ENCODE measurements around the gene KMT2C.

The KMT2C gene

GRCh38 chr7:152112829-152113228 lies 323.0 kb downstream of the KMT2C start:
- no peak overlapping the region for H2AFZ ChIP-seq (ENCODE audit: low read length)
- H3K36me3 ChIP-seq (replicated peaks; ENCODE audit: insufficient read depth, low read length): no peaks in the 10 kb centered on the region
- H3K27ac ChIP-seq (ENCODE audit: low read length): no peak overlapping the region
- H3K9me2 ChIP-seq (replicated peaks; ENCODE audit: insufficient read depth, low read length): no peaks in the 10 kb centered on the region
- no peak overlapping the region for H3K4me2 ChIP-seq (ENCODE audit: low read depth, low read length)
- TF ChIP-seq EZH2phosphoT487 (IDR thresholded peaks at IDR 0.05; ENCODE audit: low read length) (no peak), CTCF (IDR thresholded peaks at IDR 0.05; ENCODE audit: low read length) (no peak), EZH2 (optimal IDR thresholded peaks at IDR 0.05; ENCODE audit: low read depth, low read length) (no peak)
- H3K9me3 ChIP-seq (replicated peaks; ENCODE audit: insufficient read depth, low read length): no peaks in the 10 kb centered on the region
- H3K27me3 ChIP-seq (replicated peaks; ENCODE audit: insufficient read depth, low read length): no peaks in the 10 kb centered on the region
- no peak overlapping the region for H3K9ac ChIP-seq (ENCODE audit: low read length)
- H3K79me2 ChIP-seq (ENCODE audit: low read length): no peaks in the 10 kb centered on the region
- H3K4me1 ChIP-seq (ENCODE audit: low read length): no peaks in the 10 kb centered on the region
- H4K20me1 ChIP-seq (ENCODE audit: insufficient read depth, low read length): no peaks in the 10 kb centered on the region
- no peak overlapping the region for H3K4me3 ChIP-seq (ENCODE audit: low read length)
- H3F3A ChIP-seq (ENCODE audit: insufficient read depth, low read length): no peaks in the 10 kb centered on the region
- DNase-seq: no peak

GRCh38 chr7:152108359-152108758 lies 327.4 kb downstream of the KMT2C start:
- Histone ChIP-seq H3K9me3 (replicated peaks; ENCODE audit: insufficient read depth, low read length) (no peaks in the 10 kb centered on the region), H4K20me1 (ENCODE audit: insufficient read depth, low read length) (no peaks in the 10 kb centered on the region), H3K27ac (ENCODE audit: low read length) (no peak overlapping the region), H3K27me3 (replicated peaks; ENCODE audit: insufficient read depth, low read length) (no peaks in the 10 kb centered on the region), H2AFZ (ENCODE audit: low read length) (no peak overlapping the region), H3K4me2 (ENCODE audit: low read depth, low read length) (no peak overlapping the region), H3K36me3 (replicated peaks; ENCODE audit: insufficient read depth, low read length) (no peaks in the 10 kb centered on the region), H3K4me3 (ENCODE audit: low read length) (no peak overlapping the region), H3K9me2 (replicated peaks; ENCODE audit: insufficient read depth, low read length) (no peaks in the 10 kb centered on the region), H3F3A (ENCODE audit: insufficient read depth, low read length) (no peaks in the 10 kb centered on the region), H3K4me1 (ENCODE audit: low read length) (no peaks in the 10 kb centered on the region), H3K9ac (ENCODE audit: low read length) (no peak overlapping the region), H3K79me2 (ENCODE audit: low read length) (no peaks in the 10 kb centered on the region)
- DNase-seq: no peak
- TF ChIP-seq CTCF (IDR thresholded peaks at IDR 0.05; ENCODE audit: low read length) (no peak), EZH2 (optimal IDR thresholded peaks at IDR 0.05; ENCODE audit: low read depth, low read length) (no peak), EZH2phosphoT487 (IDR thresholded peaks at IDR 0.05; ENCODE audit: low read length) (no peak)

- H3K36me3 ChIP-seq (replicated peaks; ENCODE audit: insufficient read depth, low read length): no peaks in the 10 kb centered on the region
- H3K79me2 ChIP-seq (ENCODE audit: low read length): no peaks in the 10 kb centered on the region
- H3K27ac ChIP-seq (ENCODE audit: low read length): no peak overlapping the region
- no peaks in the 10 kb centered on the region for H3K4me1 ChIP-seq (ENCODE audit: low read length)
- no peaks in the 10 kb centered on the region for H3F3A ChIP-seq (ENCODE audit: insufficient read depth, low read length)
- H3K4me3 ChIP-seq (ENCODE audit: low read length): no peak overlapping the region
- no peak for DNase-seq
- H3K9me3 ChIP-seq (replicated peaks; ENCODE audit: insufficient read depth, low read length): no peaks in the 10 kb centered on the region
- no peak for TF ChIP-seq EZH2phosphoT487 (IDR thresholded peaks at IDR 0.05; ENCODE audit: low read length)
- TF ChIP-seq CTCF (IDR thresholded peaks at IDR 0.05; ENCODE audit: low read length): no peak
- TF ChIP-seq EZH2 (optimal IDR thresholded peaks at IDR 0.05; ENCODE audit: low read depth, low read length): no peak
- H3K27me3 ChIP-seq (replicated peaks; ENCODE audit: insufficient read depth, low read length): no peaks in the 10 kb centered on the region
- no peaks in the 10 kb centered on the region for H3K9me2 ChIP-seq (replicated peaks; ENCODE audit: insufficient read depth, low read length)
- H3K4me2 ChIP-seq (ENCODE audit: low read depth, low read length): no peak overlapping the region
- no peaks in the 10 kb centered on the region for H4K20me1 ChIP-seq (ENCODE audit: insufficient read depth, low read length)
- H2AFZ ChIP-seq (ENCODE audit: low read length): no peak overlapping the region
- no peak overlapping the region for H3K9ac ChIP-seq (ENCODE audit: low read length)
These were observed 327.9 kb downstream of the KMT2C start for GRCh38 chr7:152107945-152108344.
